ENCODE results near the gene UCN.
A peak's percentile ranks its signal among the peaks of the same experiment; 100 is the strongest.
"Not testable (repeated sequence)": the region's sequence is repeated elsewhere in the genome, so short reads cannot be mapped to it uniquely, and the experiment has no call there.

The UCN gene

GRCh38 chr2:27281855-27282559 is 26.2 kb downstream of the UCN start, which contains the start of gene TRIM54:
TRIM54 (plus strand) TSS chr2:27282429; CDS start chr2:27282732, 303 bp downstream.
- no peak for DNase-seq

- DNase-seq = no peak
These were observed 26.8 kb downstream of the UCN start for GRCh38 chr2:27281442-27281841.

- DNase-seq = no peak
These were observed 27.4 kb downstream of the UCN start for GRCh38 chr2:27280826-27281225.

GRCh38 chr2:27278010-27278409 is 30.2 kb downstream of the UCN start:
- DNase-seq = no peak

DNA sequence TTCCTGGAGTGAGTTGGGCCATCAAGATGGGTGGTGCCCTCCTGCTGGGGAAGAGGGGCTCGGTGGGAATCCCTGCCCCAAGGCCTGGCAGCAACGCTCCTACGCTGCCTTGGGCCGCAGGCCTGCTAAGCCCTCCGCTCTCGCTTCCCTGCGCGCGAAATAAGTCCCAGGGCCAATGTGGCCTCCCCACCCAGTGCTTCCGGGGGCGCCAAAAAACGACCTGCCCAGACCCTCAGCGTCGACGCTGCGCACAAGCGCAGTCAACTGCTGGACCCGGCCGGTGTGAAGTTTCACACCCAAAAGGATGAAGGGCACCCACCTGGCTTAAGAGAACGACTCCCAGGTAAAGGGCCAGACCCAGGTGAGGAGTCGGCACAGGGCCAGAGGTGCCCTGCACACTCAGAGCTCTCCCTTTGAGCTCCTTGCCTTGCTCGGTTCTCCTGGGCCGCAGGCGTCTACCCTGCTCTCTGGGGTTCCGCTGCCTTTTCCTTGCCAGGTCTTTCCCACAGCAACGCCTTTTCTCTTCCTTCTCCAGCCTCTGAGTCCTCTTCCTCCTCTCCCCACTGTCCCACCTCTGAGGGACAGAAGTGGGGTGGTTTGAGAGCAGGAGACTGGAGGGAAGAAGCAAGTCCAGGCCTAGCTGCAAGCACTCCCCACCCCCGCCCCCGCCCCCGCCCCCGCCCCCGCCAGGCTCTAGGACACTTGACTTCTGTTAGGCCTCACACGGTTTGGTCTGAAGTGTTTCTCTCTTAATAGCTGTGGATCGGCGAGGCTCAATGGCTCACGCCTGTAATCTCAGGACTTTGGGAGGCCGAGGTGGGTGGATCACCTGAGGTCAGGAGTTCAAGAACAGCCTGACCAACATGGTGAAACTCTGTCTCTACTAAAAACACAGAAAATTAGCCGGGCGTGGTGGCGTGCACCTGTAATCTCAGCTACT is 32.8 kb downstream of the UCN start, which contains the start of gene DNAJC5G:
Gene DNAJC5G, plus strand, starts transcription at position 223 of the 940 bp plus-strand sequence. CDS start 1,296 bp downstream, outside the sequence.
- DNase-seq = no peak

- not testable (repeated sequence) for DNase-seq
These were observed 35.4 kb downstream of the UCN start for GRCh38 chr2:27272537-27273522.

DNA sequence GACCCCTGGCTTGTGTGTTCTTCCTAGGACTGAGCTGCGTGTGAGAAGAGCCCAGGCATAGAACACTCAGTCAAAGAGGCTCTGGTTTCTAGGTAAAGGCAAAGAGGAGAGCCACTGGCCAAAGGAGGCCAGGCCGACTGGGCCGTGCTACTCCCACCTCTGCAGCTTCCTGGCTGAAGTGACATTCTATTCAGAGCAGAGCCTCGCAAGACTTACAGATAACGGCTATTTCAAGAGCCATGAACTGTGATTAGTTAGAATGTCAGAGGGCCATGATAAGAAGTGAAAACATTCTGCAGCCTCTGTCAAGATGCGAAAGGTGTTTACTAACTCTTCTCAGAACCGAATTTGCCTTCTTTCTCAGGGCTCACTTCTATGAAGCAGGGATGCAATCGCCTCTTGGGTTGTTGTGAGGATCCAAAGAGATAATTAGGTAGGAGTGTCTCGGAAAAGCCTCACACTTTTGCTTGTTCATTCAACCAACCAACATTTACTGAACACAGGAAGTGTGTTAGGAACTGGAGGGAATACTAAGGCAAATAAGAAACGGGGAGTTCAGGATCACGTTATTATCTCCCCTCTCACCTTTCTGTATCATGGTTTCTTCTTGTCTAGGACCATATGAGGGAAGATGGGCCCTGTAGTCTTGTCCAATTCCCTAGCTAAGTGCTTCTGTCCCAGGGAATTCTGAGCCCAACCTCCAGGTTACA is 36.5 kb downstream of the UCN start:
- DNase-seq = no peak

DNA sequence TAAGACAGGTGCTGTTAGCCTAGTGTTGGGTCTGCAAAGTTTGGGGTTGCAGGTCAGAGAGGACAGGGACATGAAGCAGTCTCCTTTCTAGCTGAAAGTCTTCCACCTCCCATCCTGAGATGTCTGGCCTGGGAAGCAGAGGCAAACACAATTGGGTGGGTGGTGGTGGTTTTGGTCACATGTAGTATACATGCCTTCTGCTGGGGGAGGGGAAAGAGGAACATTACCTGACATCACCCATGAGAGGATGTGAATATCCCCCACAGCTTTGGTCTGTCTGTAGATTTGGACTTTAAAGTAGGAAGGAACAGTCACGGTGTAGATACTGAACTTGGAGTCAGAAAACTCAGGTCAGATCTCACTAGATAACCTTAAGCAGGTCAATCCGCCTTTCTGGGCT is 37.6 kb downstream of the UCN start:
- DNase-seq = no peak

GRCh38 chr2:27270131-27270530 is 38.1 kb downstream of the UCN start:
- no peak for DNase-seq

DNA sequence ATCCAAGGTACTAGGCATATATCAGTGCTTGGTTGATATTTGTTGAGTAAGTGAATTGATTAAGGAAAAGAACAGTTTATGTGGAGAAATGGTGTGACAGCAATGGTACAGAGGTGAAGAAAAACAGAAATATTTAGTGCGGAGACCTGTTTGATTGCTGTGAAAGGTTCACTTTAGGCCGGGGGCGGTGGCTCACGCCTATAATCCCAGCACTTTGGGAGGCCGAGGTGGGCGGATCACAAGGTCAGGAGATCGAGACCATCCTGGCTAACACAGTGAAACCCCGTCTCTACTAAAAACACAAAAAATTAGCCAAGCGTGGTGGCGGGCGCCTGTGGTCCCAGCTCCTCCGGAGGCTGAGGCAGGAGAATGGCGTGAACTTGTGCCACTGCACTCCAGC is 39.9 kb downstream of the UCN start:
- not testable (repeated sequence) for DNase-seq

GRCh38 chr2:27265536-27265870 is 42.7 kb downstream of the UCN start:
- DNase-seq = no peak

DNA sequence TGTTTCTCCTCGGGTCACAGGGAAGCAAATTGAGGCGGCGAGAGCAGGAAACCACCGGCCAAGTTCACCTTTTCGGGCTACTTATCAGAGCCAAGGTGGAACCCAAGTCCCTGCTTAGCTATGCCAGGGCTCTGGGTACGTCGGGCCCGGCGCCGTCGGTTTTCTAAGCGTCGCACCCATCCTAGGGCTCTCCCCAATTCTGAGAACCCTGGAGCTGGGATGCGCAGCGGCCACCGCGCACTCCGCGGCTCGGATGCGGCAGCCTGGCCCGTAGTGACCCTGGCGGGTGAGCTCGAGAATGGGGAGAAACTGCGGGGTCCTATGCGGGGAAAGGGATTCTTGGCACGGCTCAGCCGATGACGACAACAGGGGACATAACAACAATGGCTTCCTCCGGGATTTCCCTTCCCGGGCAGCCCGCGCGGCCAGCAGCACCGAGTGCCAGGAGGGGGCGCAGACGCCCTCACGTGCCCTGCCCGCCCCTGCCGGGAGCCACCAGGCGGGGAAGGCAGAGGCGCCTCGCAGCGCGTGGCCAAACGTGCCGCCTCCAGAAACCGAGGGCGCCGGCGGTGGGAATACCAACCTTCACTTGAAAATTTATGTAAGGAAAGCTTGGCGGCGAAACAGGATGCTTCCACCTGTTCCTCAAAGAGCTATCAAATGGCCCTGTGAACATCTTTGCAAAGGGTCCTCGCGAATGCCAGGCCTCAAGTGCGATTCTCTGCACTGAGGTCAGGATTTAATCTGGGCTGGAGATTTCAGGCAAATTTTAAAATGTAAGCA is 43.3 kb downstream of the UCN start:
- DNase-seq = peak; percentile 77

DNA sequence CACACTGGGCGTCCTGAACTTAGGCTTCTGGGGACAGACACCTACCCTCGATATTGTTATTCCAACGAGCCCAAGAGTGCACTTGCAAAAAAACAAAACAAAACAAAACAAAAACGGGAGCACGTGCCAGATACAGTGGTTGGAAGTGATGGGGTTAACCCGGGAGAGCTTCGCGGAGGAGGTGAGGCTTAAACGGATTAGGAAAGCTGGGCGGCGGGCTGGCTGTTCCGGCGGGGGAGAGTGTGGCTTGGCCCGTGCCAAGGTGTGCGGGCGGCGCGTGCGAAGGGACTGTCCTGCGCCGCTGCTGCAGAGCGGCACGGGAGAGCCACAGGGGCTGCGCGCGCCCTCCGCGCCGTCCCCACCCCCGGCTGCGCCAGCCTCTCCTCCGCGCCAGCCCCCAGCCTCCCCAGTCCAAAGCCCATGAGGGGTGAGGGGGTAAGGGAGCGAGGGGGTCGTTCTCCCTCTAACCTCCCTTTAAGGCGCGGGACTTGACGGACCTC is 43.9 kb downstream of the UCN start:
- peak; percentile 22 for DNase-seq

DNA sequence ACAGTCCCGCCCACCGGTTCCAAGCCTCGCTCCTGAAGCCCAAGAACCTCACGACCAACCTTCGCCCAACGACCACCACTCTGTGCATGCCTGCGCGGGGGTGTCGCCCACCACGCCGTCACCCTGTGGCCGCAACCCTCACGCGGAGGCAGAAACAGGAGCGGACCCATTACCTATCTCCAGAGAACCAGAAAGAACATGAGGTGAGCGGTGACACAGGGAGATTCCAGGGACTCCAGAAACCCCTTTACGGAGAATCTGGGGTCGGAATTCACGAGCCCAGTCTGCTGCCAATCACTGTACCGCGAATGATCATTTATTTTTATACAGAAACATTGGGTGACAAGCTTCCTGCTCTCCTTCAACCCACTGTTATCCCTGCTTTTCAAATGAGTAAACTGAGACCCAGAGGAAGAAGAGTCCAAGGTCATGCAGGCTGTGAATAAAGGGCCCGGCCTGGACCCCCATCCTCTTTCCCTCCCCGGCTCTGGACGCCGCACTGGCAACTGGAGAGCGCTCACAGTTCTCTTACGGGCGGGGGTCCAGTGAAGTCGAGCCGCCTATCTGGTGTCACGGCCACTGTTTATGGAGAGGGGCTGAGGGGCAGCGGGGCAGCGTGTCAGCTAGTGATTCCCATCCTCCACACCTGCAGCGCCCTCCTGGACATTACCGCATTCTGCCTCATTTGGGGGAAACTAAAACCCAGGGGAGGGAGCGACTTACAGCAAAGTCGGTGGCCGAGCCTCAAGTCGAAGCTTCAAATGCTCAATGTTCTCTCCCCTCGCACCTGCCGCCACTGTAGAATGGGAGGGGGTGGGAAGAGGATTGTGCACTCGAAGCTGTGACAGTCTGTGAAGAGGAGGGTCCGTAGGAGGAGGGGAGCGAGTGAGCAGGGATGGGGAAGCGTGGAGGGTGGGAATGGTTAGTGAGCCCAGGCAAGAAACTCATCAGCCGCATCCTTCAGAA is 44.7 kb downstream of the UCN start:
- DNase-seq = peak; percentile 12

GRCh38 chr2:27262379-27263286 is 45.6 kb downstream of the UCN start, which contains the start of gene SLC30A3:
SLC30A3 (minus strand) TSS chr2:27263047; CDS start chr2:27262906, 141 bp downstream.
- DNase-seq = peak; percentile 77

DNA sequence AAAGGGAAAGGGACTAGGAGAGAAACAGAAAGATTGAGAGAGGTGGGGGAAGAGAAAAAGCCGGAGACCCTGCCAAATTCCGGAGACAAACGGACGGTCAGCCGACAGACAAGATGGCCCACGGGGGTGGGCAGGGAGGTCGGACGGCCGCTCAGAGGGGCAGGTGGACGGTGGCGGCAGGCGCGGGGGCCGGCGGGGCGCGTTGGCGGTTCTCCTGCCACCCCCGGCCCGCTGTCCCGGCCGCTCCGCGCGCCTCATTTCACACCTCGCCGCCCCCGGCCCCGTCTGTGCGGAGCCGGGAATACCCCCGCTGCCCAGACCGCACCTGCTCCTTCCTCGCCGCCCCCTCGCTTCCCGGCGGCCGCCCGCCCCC is 46.3 kb downstream of the UCN start:
- no peak for DNase-seq

GRCh38 chr2:27261241-27261925 is 46.9 kb downstream of the UCN start:
- no peak for DNase-seq

GRCh38 chr2:27258051-27258450 is 50.2 kb downstream of the UCN start:
- no peak for DNase-seq
